Lower leg skin (tissue), 4 donors: ENCODE data around the gene NFIB. TPM values are rescaled to one million over a fixed set of nuclear protein-coding genes. Genes with fewer than 3 reads are reported as not detected.

Experiments
- DNase-seq, 2 donors: peaks; one replicate each; pipeline ENCODE4 v3.0.0-alpha.2; 2019; ENCODE audit warnings: low spot score in 2 of 2
- H3K4me3 ChIP-seq: fragments of 200-600 bp; sonication (generic); 2 replicates; pipeline ENCODE4 v1.5.1; 2017; ENCODE audit warnings: mild to moderate bottlenecking, low read depth; ENCODE audit not compliant: poor library complexity, severe bottlenecking
- POLR2A ChIP-seq, 2 donors: fragments of 450-650 bp; IDR thresholded peaks; one replicate each; pipeline ENCODE4 v1.6.1; 2016 to 2017; ENCODE audit warnings: antibody characterized with exemption in 2 of 2, mild to moderate bottlenecking in 1 of 2, moderate library complexity in 1 of 2
- WGBS, 2 donors: methylation state at CpG; one replicate each; pipeline ENCODE4 v1.1.5; 2018; 5-methylcytosine and 5-hydroxymethylcytosine counted together
- intact Hi-C: fragments of 100-400 bp; cut with DNase I; formaldehyde crosslinking; loops from one replicate; pipeline ENCODE4 v1.15.0; 2023; ENCODE audit warnings: low total_unique reads
- total RNA-seq, 4 donors: library from RNA; depleted of rRNA; stranded (reverse); fragments of >200 nt; gene quantifications; one replicate each; pipeline ENCODE4 v1.1.0, GENCODE V29; 2016
- TF ChIP-seq, protein P1 (sequence below), 3 donors: fragments of 450-650 bp; IDR thresholded peaks; one replicate each; pipeline ENCODE4 v1.5.1; 2016; ENCODE audit warnings: antibody characterized with exemption in 3 of 3, mild to moderate bottlenecking in 3 of 3, moderate library complexity in 2 of 3

The NFIB gene
- total RNA-seq, 4 donors from 2014 or later = 68.2 to 145 (median 78.6) TPM

- no peak for DNase-seq
- no peak overlapping the region for H3K4me3 ChIP-seq
- intact Hi-C loops = no loop called here
- TF ChIP-seq POLR2A (IDR thresholded peaks at IDR 0.05) = no peak
- TF ChIP-seq, protein P1, sequence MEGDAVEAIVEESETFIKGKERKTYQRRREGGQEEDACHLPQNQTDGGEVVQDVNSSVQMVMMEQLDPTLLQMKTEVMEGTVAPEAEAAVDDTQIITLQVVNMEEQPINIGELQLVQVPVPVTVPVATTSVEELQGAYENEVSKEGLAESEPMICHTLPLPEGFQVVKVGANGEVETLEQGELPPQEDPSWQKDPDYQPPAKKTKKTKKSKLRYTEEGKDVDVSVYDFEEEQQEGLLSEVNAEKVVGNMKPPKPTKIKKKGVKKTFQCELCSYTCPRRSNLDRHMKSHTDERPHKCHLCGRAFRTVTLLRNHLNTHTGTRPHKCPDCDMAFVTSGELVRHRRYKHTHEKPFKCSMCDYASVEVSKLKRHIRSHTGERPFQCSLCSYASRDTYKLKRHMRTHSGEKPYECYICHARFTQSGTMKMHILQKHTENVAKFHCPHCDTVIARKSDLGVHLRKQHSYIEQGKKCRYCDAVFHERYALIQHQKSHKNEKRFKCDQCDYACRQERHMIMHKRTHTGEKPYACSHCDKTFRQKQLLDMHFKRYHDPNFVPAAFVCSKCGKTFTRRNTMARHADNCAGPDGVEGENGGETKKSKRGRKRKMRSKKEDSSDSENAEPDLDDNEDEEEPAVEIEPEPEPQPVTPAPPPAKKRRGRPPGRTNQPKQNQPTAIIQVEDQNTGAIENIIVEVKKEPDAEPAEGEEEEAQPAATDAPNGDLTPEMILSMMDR (IDR thresholded peaks at IDR 0.05) = no peak
These were observed 71.7 kb downstream of the NFIB start for GRCh38 chr9:14242150-14242805.

DNA sequence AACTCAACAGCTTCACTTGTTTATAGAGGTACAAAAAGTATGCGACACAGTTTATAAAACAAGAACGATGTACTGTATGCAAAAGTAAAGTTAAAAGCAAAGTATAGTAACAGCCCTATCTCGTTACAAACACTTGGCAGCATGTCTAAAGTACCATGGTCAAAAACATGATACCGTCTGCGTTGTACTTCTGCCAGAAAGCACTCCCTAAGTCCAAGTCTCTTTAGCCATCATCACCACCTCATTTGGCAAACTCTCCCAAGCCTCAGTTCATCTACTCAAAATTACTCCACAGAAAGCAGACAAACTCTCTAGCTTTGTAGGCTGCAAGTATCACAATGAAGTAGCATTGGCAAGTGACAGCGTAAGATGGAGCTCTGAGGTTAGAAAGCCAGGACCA lies 73.4 kb downstream of the NFIB start:
- intact Hi-C loops = no loop called here
- TF ChIP-seq POLR2A (IDR thresholded peaks at IDR 0.05) = no peak
- TF ChIP-seq, protein P1 (IDR thresholded peaks at IDR 0.05) = no peak
- no peak for DNase-seq
- 45 to 59% methylated on average over 6 of the region's 6 CpGs for WGBS, 2 donors
- H3K4me3 ChIP-seq = no peak overlapping the region

GRCh38 chr9:14238518-14238917 lies 75.4 kb downstream of the NFIB start:
- no peak for DNase-seq
- intact Hi-C loops = no loop called here
- TF ChIP-seq, protein P1 (IDR thresholded peaks at IDR 0.05) = no peak
- no peak for TF ChIP-seq POLR2A (IDR thresholded peaks at IDR 0.05)
- H3K4me3 ChIP-seq = no peak overlapping the region
- WGBS, 2 donors = 35 to 37% methylated on average over 4 of the region's 4 CpGs

GRCh38 chr9:14238079-14238478 lies 75.9 kb downstream of the NFIB start:
- intact Hi-C loops = no loop called here
- DNase-seq = no peak
- TF ChIP-seq, protein P1 (IDR thresholded peaks at IDR 0.05) = no peak
- TF ChIP-seq POLR2A (IDR thresholded peaks at IDR 0.05) = no peak
- WGBS, 2 donors = 54 to 57% methylated on average over 3 of the region's 3 CpGs
- H3K4me3 ChIP-seq = no peak overlapping the region

- H3K4me3 ChIP-seq = no peak overlapping the region
- WGBS, 2 donors = 38 to 45% methylated on average over 1 of the region's 1 CpG
- intact Hi-C loops = no loop called here
- DNase-seq = no peak
- TF ChIP-seq POLR2A (IDR thresholded peaks at IDR 0.05) = no peak
- TF ChIP-seq, protein P1 (IDR thresholded peaks at IDR 0.05) = no peak
These were observed 77.3 kb downstream of the NFIB start for GRCh38 chr9:14236591-14236990.

DNA sequence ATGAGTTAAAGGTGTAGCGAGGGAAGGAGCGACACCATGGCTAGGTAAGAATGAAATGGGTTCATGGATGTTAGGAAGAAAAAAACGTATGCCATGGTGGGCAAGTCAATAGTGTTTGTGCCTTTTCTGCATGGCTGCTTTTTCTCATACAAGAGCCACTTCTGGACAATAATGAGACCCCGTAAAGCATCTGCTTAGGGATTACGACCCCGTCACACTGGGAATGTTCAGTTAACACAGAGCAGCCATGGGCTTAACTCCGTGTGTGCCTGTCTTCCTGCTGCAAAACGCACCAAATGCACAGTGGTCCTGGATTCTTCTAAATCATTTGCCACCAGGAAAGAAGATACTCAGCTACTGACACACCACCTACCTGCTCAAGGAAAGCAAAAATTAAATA lies 81.8 kb downstream of the NFIB start:
- TF ChIP-seq POLR2A (IDR thresholded peaks at IDR 0.05) = no peak
- TF ChIP-seq, protein P1 (IDR thresholded peaks at IDR 0.05) = no peak
- H3K4me3 ChIP-seq = no peak overlapping the region
- DNase-seq = no peak
- 79% methylated on average over 8 of the region's 8 CpGs for WGBS, 2 donors
- intact Hi-C loops = no loop called here
